Trophoblast cell (in vitro differentiated cells and primary cell): ENCODE data around the gene SPRED1.
A peak's percentile ranks its signal among the peaks of the same experiment; 100 is the strongest.

Experiments used
- DNase-seq, 2 donors: peaks; one replicate each; pipeline ENCODE4 v3.0.0-alpha.2; 2016
- H2AFZ ChIP-seq: 2 replicates; pipeline ENCODE4 v1.6.1; 2013; ENCODE audit warnings: low read length, moderate library complexity, mild to moderate bottlenecking; ENCODE audit not compliant: insufficient read depth, poor library complexity
- H2AK5ac ChIP-seq: 2 replicates; pipeline ENCODE4 v1.6.1; 2013; ENCODE audit warnings: mild to moderate bottlenecking, low read length
- H2BK120ac ChIP-seq: 2 replicates; pipeline ENCODE4 v1.6.1; 2013; ENCODE audit warnings: low read length, mild to moderate bottlenecking, moderate library complexity; ENCODE audit not compliant: insufficient read depth, poor library complexity
- H2BK12ac ChIP-seq: 2 replicates; pipeline ENCODE4 v1.6.1; 2013; ENCODE audit warnings: mild to moderate bottlenecking, low read length, moderate library complexity
- H2BK5ac ChIP-seq: 2 replicates; pipeline ENCODE4 v1.6.1; 2013; ENCODE audit warnings: low read length, low read depth, moderate library complexity, mild to moderate bottlenecking; ENCODE audit not compliant: poor library complexity
- H3K14ac ChIP-seq: 2 replicates; pipeline ENCODE4 v1.6.1; 2013; ENCODE audit warnings: mild to moderate bottlenecking, low read length
- H3K18ac ChIP-seq: 2 replicates; pipeline ENCODE4 v1.6.1; 2013; ENCODE audit warnings: mild to moderate bottlenecking, low read length
- H3K23ac ChIP-seq: 2 replicates; pipeline ENCODE4 v1.6.1; 2013; ENCODE audit warnings: low read length
- H3K27ac ChIP-seq: 2 replicates; pipeline ENCODE4 v1.5.1; 2013; ENCODE audit warnings: low read depth, mild to moderate bottlenecking, inconsistent platforms, low read length, moderate library complexity
- H3K27me3 ChIP-seq: 2 replicates; pipeline ENCODE4 v1.6.1; 2013; ENCODE audit warnings: inconsistent platforms, mild to moderate bottlenecking, low read length, moderate library complexity; ENCODE audit not compliant: insufficient read depth
- H3K36me3 ChIP-seq, 2 experiments: 1 replicate in 1 of 2; 2 replicates in 1 of 2; pipeline ENCODE4 v1.6.1; 2013; ENCODE audit warnings: low read length in 2 of 2, mild to moderate bottlenecking in 2 of 2, moderate library complexity in 1 of 2; ENCODE audit not compliant: insufficient read depth in 2 of 2, control insufficient read depth in 1 of 2
- H3K4ac ChIP-seq: 2 replicates; pipeline ENCODE4 v1.6.1; 2013; ENCODE audit warnings: low read depth, mild to moderate bottlenecking, low read length, moderate library complexity
- H3K4me1 ChIP-seq, 2 experiments: 1 replicate in 1 of 2; 2 replicates in 1 of 2; pipeline ENCODE4 v1.6.1; 2013; ENCODE audit warnings: low read length in 2 of 2, mild to moderate bottlenecking in 2 of 2, moderate library complexity in 1 of 2; ENCODE audit not compliant: insufficient read depth in 2 of 2, control insufficient read depth in 1 of 2
- H3K4me2 ChIP-seq: 2 replicates; pipeline ENCODE4 v1.6.1; 2013; ENCODE audit warnings: inconsistent platforms, mild to moderate bottlenecking, low read length, moderate library complexity
- H3K4me3 ChIP-seq: 2 replicates; pipeline ENCODE4 v1.5.1; 2013; ENCODE audit warnings: mild to moderate bottlenecking, low read depth, low read length, inconsistent platforms
- H3K79me1 ChIP-seq: one replicate; pipeline ENCODE4 v1.6.1; 2013; ENCODE audit warnings: low read length
- H3K79me2 ChIP-seq: 2 replicates; pipeline ENCODE4 v1.6.1; 2013; ENCODE audit warnings: low read length, mild to moderate bottlenecking; ENCODE audit not compliant: control insufficient read depth, insufficient read depth, poor library complexity
- H3K9ac ChIP-seq: 2 replicates; pipeline ENCODE4 v1.6.1; 2013; ENCODE audit warnings: mild to moderate bottlenecking, low read length
- H3K9me3 ChIP-seq: 2 replicates; pipeline ENCODE4 v1.6.1; 2013; ENCODE audit warnings: low read depth, mild to moderate bottlenecking, control low read depth, inconsistent platforms, low read length; ENCODE audit not compliant: insufficient read depth
- H4K12ac ChIP-seq: 2 replicates; pipeline ENCODE4 v1.6.1; 2013; ENCODE audit warnings: low read depth, mild to moderate bottlenecking, low read length, moderate library complexity
- H4K8ac ChIP-seq: 2 replicates; pipeline ENCODE4 v1.6.1; 2013; ENCODE audit warnings: low read depth, mild to moderate bottlenecking, low read length, moderate library complexity
- H4K91ac ChIP-seq: one replicate; pipeline ENCODE4 v1.6.1; 2013; ENCODE audit warnings: low read depth, mild to moderate bottlenecking, low read length, moderate library complexity
- WGBS: extraction: QIAGEN DNeasy Blood & Tissue Kit; methylation state at CpG from one replicate; pipeline ENCODE4 v1.1.7; 2013; ENCODE audit warnings: missing lambda C conversion rate; ENCODE audit not compliant: insufficient read length, insufficient coverage; ENCODE audit errors: extremely low coverage; 5-methylcytosine and 5-hydroxymethylcytosine counted together

The SPRED1 gene

DNA sequence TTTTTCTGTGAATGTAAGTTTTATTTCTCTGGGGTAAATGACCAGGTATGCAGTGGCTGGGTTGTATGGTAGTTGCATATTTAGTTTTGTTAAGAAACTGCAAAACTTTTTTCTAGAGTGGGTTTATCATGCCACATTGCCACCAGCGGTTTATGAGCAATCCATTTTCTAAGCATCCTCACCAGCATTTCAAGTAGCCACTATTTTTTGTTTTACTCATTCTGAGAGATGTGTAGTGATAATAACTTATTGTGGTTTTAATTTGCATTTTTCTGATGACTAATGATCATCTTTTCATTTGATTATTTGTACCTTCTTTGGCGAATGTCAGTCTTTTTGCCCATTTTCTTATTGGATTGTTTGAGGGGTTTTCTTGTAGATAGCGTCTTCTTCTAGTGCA lies 56.2 kb downstream of the SPRED1 start:
- H3K14ac ChIP-seq: no peak overlapping the region
- no peak overlapping the region for H3K23ac ChIP-seq
- H2BK12ac ChIP-seq: no peak overlapping the region
- no peak overlapping the region for H3K18ac ChIP-seq
- no peaks in the 10 kb centered on the region for H3K4me1 ChIP-seq
- no peaks in the 10 kb centered on the region for H3K79me1 ChIP-seq
- H3K4ac ChIP-seq: no peak overlapping the region
- H2AFZ ChIP-seq: no peak overlapping the region
- H4K12ac ChIP-seq: no peak overlapping the region
- H4K91ac ChIP-seq: no peak overlapping the region
- no peak overlapping the region for H3K4me2 ChIP-seq
- no CpG with 5 or more reads among the region's 3 CpGs for WGBS
- no peak overlapping the region for H2BK5ac ChIP-seq
- H3K9me3 ChIP-seq: no peaks in the 10 kb centered on the region
- H4K8ac ChIP-seq: no peak overlapping the region
- no peak overlapping the region for H3K27ac ChIP-seq
- H3K4me3 ChIP-seq: no peak overlapping the region
- no peak for DNase-seq
- H3K27me3 ChIP-seq: no peaks in the 10 kb centered on the region
- H3K9ac ChIP-seq: no peak overlapping the region
- H3K79me2 ChIP-seq: no peaks in the 10 kb centered on the region
- no peak overlapping the region for H2BK120ac ChIP-seq
- no peak overlapping the region for H2AK5ac ChIP-seq
- no peaks in the 10 kb centered on the region for H3K36me3 ChIP-seq

DNA sequence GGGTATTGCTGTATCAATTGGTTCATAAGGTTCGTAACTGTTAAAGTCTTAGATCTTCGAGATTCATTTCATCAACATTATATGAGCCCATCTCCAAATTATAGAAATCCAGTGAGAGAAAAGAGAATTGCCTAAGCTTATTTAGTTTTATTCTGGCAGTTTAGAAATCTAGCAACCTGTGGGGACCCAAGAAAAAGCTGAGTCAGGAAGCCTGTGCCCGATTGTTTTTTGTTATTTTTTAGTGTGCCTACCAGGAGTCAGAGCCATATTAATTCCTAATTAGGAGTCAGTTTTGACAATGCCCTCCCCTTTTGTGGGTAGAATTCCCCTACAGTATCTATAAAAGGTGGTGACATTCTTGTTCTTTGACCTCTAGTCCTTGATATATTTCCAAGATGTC lies 59.6 kb downstream of the SPRED1 start:
- Histone ChIP-seq H2AFZ (no peak overlapping the region), H3K27ac (no peak overlapping the region), H2BK120ac (no peak overlapping the region), H4K12ac (no peak overlapping the region), H3K14ac (no peak overlapping the region), H2BK5ac (no peak overlapping the region), H3K27me3 (no peaks in the 10 kb centered on the region), H3K18ac (no peak overlapping the region), H3K4me3 (no peak overlapping the region), H3K9ac (no peak overlapping the region), H3K36me3 (no peaks in the 10 kb centered on the region), H3K4ac (no peak overlapping the region), H3K4me2 (no peak overlapping the region), H3K79me2 (no peaks in the 10 kb centered on the region), H3K4me1 (no peaks in the 10 kb centered on the region), H3K79me1 (no peaks in the 10 kb centered on the region), H4K91ac (no peak overlapping the region), H3K9me3 (no peaks in the 10 kb centered on the region), H3K23ac (no peak overlapping the region), H2AK5ac (no peak overlapping the region), H4K8ac (no peak overlapping the region), H2BK12ac (no peak overlapping the region)
- DNase-seq: no peak
- WGBS: no CpG with 5 or more reads among the region's 3 CpGs

DNA sequence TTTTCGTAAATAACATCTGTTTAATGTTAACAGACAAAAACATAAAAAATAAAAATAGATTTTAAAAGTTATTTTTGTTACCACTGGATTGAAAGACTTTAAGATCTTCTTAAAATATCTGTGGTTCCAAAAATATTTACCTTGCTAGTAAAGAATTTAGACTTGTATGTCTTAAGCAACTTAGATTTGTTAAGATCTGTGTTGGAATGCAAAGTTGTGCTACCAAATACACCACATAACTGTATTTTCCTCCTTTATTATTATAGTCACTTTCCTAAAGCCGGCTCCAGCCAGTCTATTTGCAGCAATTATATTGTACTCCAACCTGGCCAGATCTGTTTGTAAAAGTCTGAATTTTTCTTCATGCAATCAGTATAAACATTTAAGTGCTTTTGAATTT lies 63.7 kb downstream of the SPRED1 start:
- no CpG with 5 or more reads among the region's 2 CpGs for WGBS
- H3K79me2 ChIP-seq: no peaks in the 10 kb centered on the region

DNA sequence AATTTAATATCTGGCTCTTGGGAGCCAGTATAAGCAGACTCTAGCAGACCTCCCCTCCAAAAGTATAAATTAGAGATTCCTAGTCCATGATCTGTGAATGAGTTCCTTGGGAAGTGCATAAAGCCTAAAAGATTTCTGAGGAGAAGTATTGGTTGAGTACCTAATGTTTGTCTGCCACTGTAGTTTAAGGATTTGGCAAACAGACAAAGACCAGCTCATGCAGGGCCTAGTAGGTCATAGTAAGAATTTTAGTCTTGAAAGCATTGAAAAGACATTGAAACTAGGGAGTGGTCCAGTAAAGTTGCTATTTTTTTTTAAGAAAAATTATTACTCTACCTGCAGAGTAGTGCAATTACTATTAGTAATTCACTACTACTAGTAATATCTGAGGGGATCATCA lies 67.5 kb downstream of the SPRED1 start:
- Histone ChIP-seq H3K27ac (no peak overlapping the region), H3K4me2 (no peak overlapping the region), H3K79me2 (no peaks in the 10 kb centered on the region), H4K91ac (no peak overlapping the region), H4K12ac (no peak overlapping the region), H2AK5ac (no peak overlapping the region), H3K36me3 (peaks cover 2% of the 10 kb centered on the region in 2 experiments), H3K9ac (no peak overlapping the region), H2BK120ac (no peak overlapping the region), H2BK12ac (no peak overlapping the region), H3K4ac (no peak overlapping the region), H3K14ac (no peak overlapping the region), H4K8ac (no peak overlapping the region), H3K27me3 (no peaks in the 10 kb centered on the region), H3K18ac (no peak overlapping the region), H3K79me1 (no peaks in the 10 kb centered on the region), H3K4me3 (no peak overlapping the region), H2AFZ (no peak overlapping the region), H3K9me3 (no peaks in the 10 kb centered on the region), H3K4me1 (no peaks in the 10 kb centered on the region), H3K23ac (no peak overlapping the region), H2BK5ac (no peak overlapping the region)
- no peak for DNase-seq

More for the DNA sequence above, 63.7 kb downstream of the SPRED1 start:
- no peaks in the 10 kb centered on the region for H3K4me1 ChIP-seq
- H2BK120ac ChIP-seq: no peak overlapping the region
- H3K18ac ChIP-seq: no peak overlapping the region
- no peaks in the 10 kb centered on the region for H3K27me3 ChIP-seq
- DNase-seq: peak in 1 of 2 donors; percentile 66
- H3K23ac ChIP-seq: no peak overlapping the region
- H3K27ac ChIP-seq: no peak overlapping the region
- no peak overlapping the region for H4K12ac ChIP-seq
- no peak overlapping the region for H3K9ac ChIP-seq
- H3K14ac ChIP-seq: no peak overlapping the region
- H3K4me2 ChIP-seq: no peak overlapping the region
- no peak overlapping the region for H4K91ac ChIP-seq
- no peak overlapping the region for H3K4me3 ChIP-seq
- H2BK5ac ChIP-seq: no peak overlapping the region
- no peak overlapping the region for H2AK5ac ChIP-seq
- no peak overlapping the region for H4K8ac ChIP-seq
- H3K36me3 ChIP-seq: no peaks in the 10 kb centered on the region
- no peak overlapping the region for H2AFZ ChIP-seq
- H2BK12ac ChIP-seq: no peak overlapping the region
- H3K9me3 ChIP-seq: no peaks in the 10 kb centered on the region
- no peaks in the 10 kb centered on the region for H3K79me1 ChIP-seq
- no peak overlapping the region for H3K4ac ChIP-seq
